Natural killer cell treated with Interleukin-12 subunit alpha and Interleukin-12 subunit beta and Interleukin-15 and Interleukin-18, amount 100 ng/mL, for 72 hours (primary cell): Measurements from ENCODE around the gene DNAJC1. TPM values are rescaled to one million over a fixed set of nuclear protein-coding genes. Genes with fewer than 3 reads are reported as not detected.

ENCODE experiments used
- ATAC-seq, 2 donors: fragments of 150-1000 bp; cut with Tn5 transposase in 1 of 2; sonication (Bioruptor Pico), chemical (Tn5 transposase) in 1 of 2; 2 replicates each; pipeline ENCODE4 v1.10.0; 2021
- DNase-seq: peaks from one replicate; pipeline ENCODE4 v3.0.0; 2022; ENCODE audit warnings: low spot score
- H3K27ac Mint-ChIP-seq, 2 donors: 1 replicate in 1 of 2; 2 replicates in 1 of 2; pipeline ENCODE4 v1.8.0; 2022; ENCODE audit warnings: mixed read lengths in 2 of 2, mild to moderate bottlenecking in 1 of 2, moderate library complexity in 1 of 2
- H3K27me3 Mint-ChIP-seq, 2 donors: 1 replicate in 1 of 2; 2 replicates in 1 of 2; pipeline ENCODE4 v1.8.0; 2022; ENCODE audit warnings: mixed read lengths in 2 of 2
- H3K36me3 Mint-ChIP-seq: one replicate; pipeline ENCODE4 v1.8.0; 2022; ENCODE audit warnings: mixed read lengths
- H3K4me1 Mint-ChIP-seq, 2 donors: 1 replicate in 1 of 2; 2 replicates in 1 of 2; pipeline ENCODE4 v1.8.0; 2022; ENCODE audit warnings: low read depth in 2 of 2, mixed read lengths in 2 of 2, mild to moderate bottlenecking in 1 of 2
- H3K4me3 Mint-ChIP-seq: one replicate; pipeline ENCODE4 v1.8.0; 2022; ENCODE audit warnings: mixed read lengths
- H3K9me3 Mint-ChIP-seq: 2 replicates; pipeline ENCODE4 v1.8.0; 2022; ENCODE audit warnings: mixed read lengths
- total RNA-seq, 2 donors: library from RNA; stranded (reverse); gene quantifications; one replicate each; pipeline ENCODE4 v1.2.3, GENCODE V29; 2022

The DNAJC1 gene
- total RNA-seq, 2 donors from 2014 or later, result 37.8 to 53.5 TPM

GRCh38 chr10:21758696-21759095, 244.8 kb downstream of the DNAJC1 start:
- DNase-seq, result no peak
- ATAC-seq, result no peak
- Mint-ChIP-seq H3K4me3 (no peak overlapping the region), H3K27ac (no peak overlapping the region), H3K27me3 (no peaks in the 10 kb centered on the region), H3K4me1 (no peaks in the 10 kb centered on the region), H3K9me3 (no peaks in the 10 kb centered on the region), H3K36me3 (no peaks in the 10 kb centered on the region)

- ATAC-seq (no peak), DNase-seq (no peak)
- Mint-ChIP-seq H3K36me3 (no peaks in the 10 kb centered on the region), H3K4me1 (no peaks in the 10 kb centered on the region), H3K4me3 (no peak overlapping the region), H3K27me3 (no peaks in the 10 kb centered on the region), H3K9me3 (no peaks in the 10 kb centered on the region), H3K27ac (no peak overlapping the region)
Observed at GRCh38 chr10:21758239-21758638, 245.3 kb downstream of the DNAJC1 start.

- no peaks in the 10 kb centered on the region for H3K27me3 Mint-ChIP-seq
- H3K4me3 Mint-ChIP-seq, result no peak overlapping the region
- ATAC-seq (no peak), DNase-seq (no peak)
- H3K36me3 Mint-ChIP-seq, result no peaks in the 10 kb centered on the region
- H3K9me3 Mint-ChIP-seq, result no peaks in the 10 kb centered on the region
- H3K4me1 Mint-ChIP-seq, result no peaks in the 10 kb centered on the region
- no peak overlapping the region for H3K27ac Mint-ChIP-seq
Observed at GRCh38 chr10:21757185-21757901, 246.2 kb downstream of the DNAJC1 start.

- H3K27me3 Mint-ChIP-seq, result no peaks in the 10 kb centered on the region
- H3K9me3 Mint-ChIP-seq, result no peaks in the 10 kb centered on the region
- DNase-seq (no peak), ATAC-seq (no peak)
- H3K36me3 Mint-ChIP-seq, result no peaks in the 10 kb centered on the region
- H3K27ac Mint-ChIP-seq, result no peak overlapping the region
- no peak overlapping the region for H3K4me3 Mint-ChIP-seq
- H3K4me1 Mint-ChIP-seq, result no peaks in the 10 kb centered on the region
Observed at GRCh38 chr10:21756707-21757106, 246.8 kb downstream of the DNAJC1 start.

- H3K27ac Mint-ChIP-seq, result no peak overlapping the region
- ATAC-seq (no peak), DNase-seq (no peak)
- no peaks in the 10 kb centered on the region for H3K36me3 Mint-ChIP-seq
- H3K9me3 Mint-ChIP-seq, result no peaks in the 10 kb centered on the region
- H3K4me1 Mint-ChIP-seq, result no peaks in the 10 kb centered on the region
- H3K4me3 Mint-ChIP-seq, result no peak overlapping the region
- H3K27me3 Mint-ChIP-seq, result no peaks in the 10 kb centered on the region
Observed at GRCh38 chr10:21754410-21755011, 249.0 kb downstream of the DNAJC1 start.

- Mint-ChIP-seq H3K4me1 (no peaks in the 10 kb centered on the region), H3K27me3 (no peaks in the 10 kb centered on the region), H3K36me3 (no peaks in the 10 kb centered on the region), H3K9me3 (no peaks in the 10 kb centered on the region), H3K4me3 (no peak overlapping the region), H3K27ac (no peak overlapping the region)
- ATAC-seq (peak in 1 of 2 donors; percentile 7), DNase-seq (no peak)
Observed at GRCh38 chr10:21753497-21754270, 249.8 kb downstream of the DNAJC1 start.

GRCh38 chr10:21751341-21752310, 251.9 kb downstream of the DNAJC1 start:
- peak overlapping the region in 1 of 2 donors; percentile 31 for H3K27ac Mint-ChIP-seq
- H3K36me3 Mint-ChIP-seq, result no peaks in the 10 kb centered on the region
- no peaks in the 10 kb centered on the region for H3K27me3 Mint-ChIP-seq

GRCh38 chr10:21750424-21750823, 253.1 kb downstream of the DNAJC1 start:
- ATAC-seq (no peak), DNase-seq (no peak)
- Mint-ChIP-seq H3K9me3 (no peaks in the 10 kb centered on the region), H3K4me1 (peaks cover 9 to 19% of the 10 kb centered on the region in 2 donors), H3K36me3 (no peaks in the 10 kb centered on the region), H3K4me3 (no peak overlapping the region), H3K27me3 (no peaks in the 10 kb centered on the region), H3K27ac (peak overlapping the region in 1 of 2 donors; percentile 31)

More at GRCh38 chr10:21751341-21752310, 251.9 kb downstream of the DNAJC1 start:
- Mint-ChIP-seq H3K4me3 (no peak overlapping the region), H3K9me3 (no peaks in the 10 kb centered on the region), H3K4me1 (peaks cover 0 to 12% of the 10 kb centered on the region in 2 donors)
- DNase-seq, result no peak
- ATAC-seq, result no peak

GRCh38 chr10:21749788-21750187, 253.7 kb downstream of the DNAJC1 start:
- Mint-ChIP-seq H3K27ac (no peak overlapping the region), H3K27me3 (no peaks in the 10 kb centered on the region), H3K9me3 (no peaks in the 10 kb centered on the region), H3K4me3 (no peak overlapping the region), H3K4me1 (peaks cover 9 to 19% of the 10 kb centered on the region in 2 donors), H3K36me3 (no peaks in the 10 kb centered on the region)
- ATAC-seq (no peak), DNase-seq (no peak)

- H3K4me3 Mint-ChIP-seq, result no peak overlapping the region
- peaks cover 9 to 19% of the 10 kb centered on the region in 2 donors for H3K4me1 Mint-ChIP-seq
- no peak for ATAC-seq
- DNase-seq, result no peak
- no peaks in the 10 kb centered on the region for H3K9me3 Mint-ChIP-seq
- H3K27ac Mint-ChIP-seq, result no peak overlapping the region
- H3K36me3 Mint-ChIP-seq, result no peaks in the 10 kb centered on the region
- H3K27me3 Mint-ChIP-seq, result no peaks in the 10 kb centered on the region
Observed at GRCh38 chr10:21747809-21748208, 255.7 kb downstream of the DNAJC1 start.

GRCh38 chr10:21746118-21746517, 257.4 kb downstream of the DNAJC1 start:
- Mint-ChIP-seq H3K4me3 (peak overlapping the region; percentile 31), H3K27ac (peak overlapping the region; percentile 6 to 41), H3K27me3 (no peaks in the 10 kb centered on the region), H3K9me3 (no peaks in the 10 kb centered on the region), H3K4me1 (peaks cover 11 to 19% of the 10 kb centered on the region in 2 donors), H3K36me3 (no peaks in the 10 kb centered on the region)
- peak; percentile 44 to 74 for ATAC-seq
- no peak for DNase-seq

GRCh38 chr10:21744223-21744622, 259.3 kb downstream of the DNAJC1 start:
- Mint-ChIP-seq H3K27me3 (no peaks in the 10 kb centered on the region), H3K9me3 (no peaks in the 10 kb centered on the region), H3K4me3 (no peak overlapping the region), H3K36me3 (peaks cover 5% of the 10 kb centered on the region), H3K27ac (peak overlapping the region in 1 of 2 donors; percentile 62), H3K4me1 (peaks cover 15 to 21% of the 10 kb centered on the region in 2 donors)
- DNase-seq (no peak), ATAC-seq (no peak)

GRCh38 chr10:21742740-21743412, 260.7 kb downstream of the DNAJC1 start:
- no peak for DNase-seq
- Mint-ChIP-seq H3K36me3 (peaks cover 5% of the 10 kb centered on the region), H3K27ac (no peak overlapping the region), H3K4me1 (peaks cover 15 to 21% of the 10 kb centered on the region in 2 donors), H3K9me3 (no peaks in the 10 kb centered on the region), H3K27me3 (no peaks in the 10 kb centered on the region), H3K4me3 (no peak overlapping the region)
- ATAC-seq, result no peak
